ENCODE results near the gene TMPRSS7.

TMPRSS7 gene

DNA sequence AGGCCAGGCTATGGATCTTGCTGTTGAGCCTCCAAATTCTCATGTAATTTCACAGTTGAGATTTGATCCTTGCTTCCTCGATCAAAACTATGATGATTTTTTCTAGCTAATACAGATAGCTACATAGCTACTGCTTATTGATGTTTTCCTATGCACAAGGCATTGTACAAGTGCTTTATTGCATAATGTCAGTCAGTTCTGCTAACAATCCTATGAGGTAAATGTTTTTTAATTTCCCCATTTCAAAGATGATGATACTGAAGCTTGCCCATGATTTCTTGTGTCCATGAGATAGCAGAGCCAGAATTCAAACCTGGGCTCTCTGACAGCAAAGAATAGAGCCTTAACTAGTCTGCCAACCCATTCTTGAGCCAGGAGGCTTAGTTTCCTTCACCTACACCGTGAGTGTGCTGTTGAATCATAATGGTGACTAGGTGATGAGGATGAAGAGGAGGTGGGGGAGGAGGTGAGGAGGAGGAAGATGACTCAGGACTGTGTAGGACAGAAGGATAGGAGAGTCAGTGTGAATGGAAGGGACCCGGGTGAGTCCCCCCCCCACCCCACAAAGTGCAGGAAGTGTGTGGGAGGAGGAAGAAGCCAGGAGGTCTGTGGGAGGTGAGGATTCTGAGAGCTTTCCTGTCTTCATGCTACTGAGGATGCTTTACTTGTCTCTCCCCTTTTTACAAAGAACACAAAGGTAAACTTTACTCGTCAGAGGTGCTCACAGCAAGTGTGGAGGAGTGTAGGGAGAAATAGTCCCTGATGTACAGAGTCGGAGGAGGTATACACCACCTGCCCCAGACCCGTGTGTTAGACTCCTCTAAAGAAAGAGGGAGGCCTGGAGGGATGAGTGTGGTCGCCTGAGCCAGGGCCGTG lies 32.2 kb upstream of the TMPRSS7 start:
- Histone ChIP-seq H3K27me3 (ENCODE audit: low read length) (no peaks in the 10 kb centered on the region), H3K4me3 (ENCODE audit: insufficient read depth, low read length, poor library complexity, severe bottlenecking) (no peak overlapping the region), H3F3A (ENCODE audit: insufficient read depth) (no peaks in the 10 kb centered on the region), H3K4me2 (ENCODE audit: low read depth, low read length, poor library complexity, severe bottlenecking) (no peak overlapping the region), H3K79me2 (ENCODE audit: insufficient read depth, low read length) (no peaks in the 10 kb centered on the region), H3K9me3 (ENCODE audit: insufficient read depth, low read length) (no peaks in the 10 kb centered on the region), H2AFZ (ENCODE audit: low read depth, low read length, severe bottlenecking) (no peak overlapping the region), H3K9me2 (replicated peaks; ENCODE audit: insufficient read depth, low read length) (no peaks in the 10 kb centered on the region), H4K20me1 (ENCODE audit: low read depth, low read length) (no peaks in the 10 kb centered on the region), H3K36me3 (ENCODE audit: low read length) (no peaks in the 10 kb centered on the region), H3K27ac (ENCODE audit: low read depth, low read length) (no peak overlapping the region), H3K9ac (ENCODE audit: low read length) (no peak overlapping the region)
- no peak for TF ChIP-seq EZH2phosphoT487 (conservative IDR thresholded peaks at IDR 0.05; ENCODE audit: low read length)

DNA sequence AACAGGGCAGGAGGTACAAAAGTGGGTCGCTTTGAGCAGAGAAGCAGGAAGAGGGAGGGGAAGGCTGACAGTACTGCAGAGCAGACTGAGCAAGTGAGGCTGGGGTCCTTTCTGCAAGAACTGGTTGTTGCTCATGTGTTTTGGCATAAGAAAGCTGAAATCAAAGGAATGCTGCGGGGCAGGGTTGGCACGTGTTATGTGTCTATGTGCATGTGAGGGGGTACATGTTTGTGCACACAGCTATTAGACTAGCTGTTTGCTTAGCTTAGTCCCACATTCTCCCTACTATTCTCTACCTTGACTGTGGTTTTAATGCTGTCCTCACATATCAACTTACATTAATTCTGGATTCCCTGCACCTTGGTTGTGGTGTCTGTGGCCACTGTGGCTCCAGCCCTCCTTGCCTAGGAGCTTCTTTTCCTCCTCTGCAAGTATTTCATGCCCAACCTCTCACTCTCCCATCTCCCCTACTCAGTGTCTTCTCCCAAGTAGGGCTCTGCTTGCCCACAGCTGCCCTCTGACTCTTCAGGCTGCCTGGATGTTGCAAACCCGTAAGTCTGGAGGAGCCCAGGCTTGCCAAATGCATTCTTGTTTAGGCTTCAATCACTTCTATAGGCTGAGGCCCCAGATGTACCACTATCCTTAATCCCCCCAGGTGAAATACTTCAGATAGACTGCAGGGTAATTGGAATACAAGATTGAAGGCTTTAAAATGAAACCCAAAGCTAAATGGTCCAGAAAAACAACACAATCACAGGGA lies 31.0 kb upstream of the TMPRSS7 start:
- Histone ChIP-seq H3F3A (ENCODE audit: insufficient read depth) (no peaks in the 10 kb centered on the region), H3K4me2 (ENCODE audit: low read depth, low read length, poor library complexity, severe bottlenecking) (no peak overlapping the region), H3K9me3 (ENCODE audit: insufficient read depth, low read length) (no peaks in the 10 kb centered on the region), H3K4me3 (ENCODE audit: insufficient read depth, low read length, poor library complexity, severe bottlenecking) (no peak overlapping the region), H3K27ac (ENCODE audit: low read depth, low read length) (no peak overlapping the region), H2AFZ (ENCODE audit: low read depth, low read length, severe bottlenecking) (no peak overlapping the region), H4K20me1 (ENCODE audit: low read depth, low read length) (no peaks in the 10 kb centered on the region), H3K27me3 (ENCODE audit: low read length) (no peaks in the 10 kb centered on the region), H3K9ac (ENCODE audit: low read length) (no peak overlapping the region), H3K36me3 (ENCODE audit: low read length) (no peaks in the 10 kb centered on the region), H3K9me2 (replicated peaks; ENCODE audit: insufficient read depth, low read length) (no peaks in the 10 kb centered on the region), H3K79me2 (ENCODE audit: insufficient read depth, low read length) (no peaks in the 10 kb centered on the region)
- TF ChIP-seq, protein P1, sequence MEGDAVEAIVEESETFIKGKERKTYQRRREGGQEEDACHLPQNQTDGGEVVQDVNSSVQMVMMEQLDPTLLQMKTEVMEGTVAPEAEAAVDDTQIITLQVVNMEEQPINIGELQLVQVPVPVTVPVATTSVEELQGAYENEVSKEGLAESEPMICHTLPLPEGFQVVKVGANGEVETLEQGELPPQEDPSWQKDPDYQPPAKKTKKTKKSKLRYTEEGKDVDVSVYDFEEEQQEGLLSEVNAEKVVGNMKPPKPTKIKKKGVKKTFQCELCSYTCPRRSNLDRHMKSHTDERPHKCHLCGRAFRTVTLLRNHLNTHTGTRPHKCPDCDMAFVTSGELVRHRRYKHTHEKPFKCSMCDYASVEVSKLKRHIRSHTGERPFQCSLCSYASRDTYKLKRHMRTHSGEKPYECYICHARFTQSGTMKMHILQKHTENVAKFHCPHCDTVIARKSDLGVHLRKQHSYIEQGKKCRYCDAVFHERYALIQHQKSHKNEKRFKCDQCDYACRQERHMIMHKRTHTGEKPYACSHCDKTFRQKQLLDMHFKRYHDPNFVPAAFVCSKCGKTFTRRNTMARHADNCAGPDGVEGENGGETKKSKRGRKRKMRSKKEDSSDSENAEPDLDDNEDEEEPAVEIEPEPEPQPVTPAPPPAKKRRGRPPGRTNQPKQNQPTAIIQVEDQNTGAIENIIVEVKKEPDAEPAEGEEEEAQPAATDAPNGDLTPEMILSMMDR (IDR thresholded peaks at IDR 0.05; ENCODE audit: insufficient read depth, low read length, poor library complexity, severe bottlenecking): no peak
- no peak for TF ChIP-seq EZH2phosphoT487 (conservative IDR thresholded peaks at IDR 0.05; ENCODE audit: low read length)

DNA sequence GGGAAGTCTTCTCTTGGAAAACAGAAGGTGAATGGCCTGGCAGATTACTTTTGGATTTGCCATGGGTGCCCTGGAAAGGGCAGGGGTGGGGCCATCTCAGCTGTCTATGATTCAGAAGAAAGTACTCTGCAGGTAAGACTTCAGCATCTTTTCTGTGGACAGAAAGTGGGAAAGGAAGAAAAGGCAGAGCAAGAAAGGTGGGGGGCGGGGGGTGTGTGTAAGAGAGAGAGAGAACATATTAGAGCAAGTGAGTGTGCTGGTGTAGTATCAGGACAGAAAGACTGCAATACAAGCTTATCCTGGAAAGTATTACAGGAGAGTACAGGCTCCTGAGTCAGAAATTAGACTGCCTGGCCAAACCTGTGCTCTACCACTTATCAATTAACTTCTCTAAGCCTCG lies 30.3 kb upstream of the TMPRSS7 start:
- no peaks in the 10 kb centered on the region for H3K27me3 ChIP-seq (ENCODE audit: low read length)
- no peaks in the 10 kb centered on the region for H4K20me1 ChIP-seq (ENCODE audit: low read depth, low read length)
- H3K9me3 ChIP-seq (ENCODE audit: insufficient read depth, low read length): no peaks in the 10 kb centered on the region
- TF ChIP-seq, protein P1 (IDR thresholded peaks at IDR 0.05; ENCODE audit: insufficient read depth, low read length, poor library complexity, severe bottlenecking): no peak
- TF ChIP-seq EZH2phosphoT487 (conservative IDR thresholded peaks at IDR 0.05; ENCODE audit: low read length): no peak
- no peaks in the 10 kb centered on the region for H3K9me2 ChIP-seq (replicated peaks; ENCODE audit: insufficient read depth, low read length)
- H3F3A ChIP-seq (ENCODE audit: insufficient read depth): no peaks in the 10 kb centered on the region
- no peaks in the 10 kb centered on the region for H3K79me2 ChIP-seq (ENCODE audit: insufficient read depth, low read length)
- H3K4me2 ChIP-seq (ENCODE audit: low read depth, low read length, poor library complexity, severe bottlenecking): no peak overlapping the region
- H3K4me3 ChIP-seq (ENCODE audit: insufficient read depth, low read length, poor library complexity, severe bottlenecking): no peak overlapping the region
- no peaks in the 10 kb centered on the region for H3K36me3 ChIP-seq (ENCODE audit: low read length)
- no peak overlapping the region for H3K9ac ChIP-seq (ENCODE audit: low read length)
- H2AFZ ChIP-seq (ENCODE audit: low read depth, low read length, severe bottlenecking): no peak overlapping the region
- H3K27ac ChIP-seq (ENCODE audit: low read depth, low read length): no peak overlapping the region

Data from SU-DHL-6 (cell line).